Activated B cell treated with CpG ODN at 0.5 μM for 24 hours (primary cell): Measurements from ENCODE around the gene ZBTB16. TPM values are rescaled to one million over a fixed set of nuclear protein-coding genes. Genes with fewer than 3 reads are reported as not detected.

Source experiments
- ATAC-seq: fragments of 200-7000 bp; cut with Tn5 transposase; one replicate; pipeline ENCODE4 v1.10.0; 2021; ENCODE audit warnings: low read depth, mild to moderate bottlenecking, moderate library complexity
- CTCF ChIA-PET: fragments of 350-600 bp; sonication (Branson Sonifier 250); formaldehyde crosslinking; loops from one replicate; lab custom pipeline; 2021; ENCODE audit warnings: antibody characterized with exemption; lab: Charles Lee
- POLR2A ChIA-PET: fragments of 350-600 bp; sonication (Branson Sonifier 250); formaldehyde crosslinking; loops from one replicate; lab custom pipeline; 2021; ENCODE audit warnings: antibody characterized with exemption; lab: Charles Lee
- DNase-seq: peaks from one replicate; pipeline ENCODE4 v3.0.0; 2022
- H3K27ac Mint-ChIP-seq: one replicate; pipeline ENCODE4 v1.8.0; 2020; ENCODE audit warnings: mixed read lengths
- H3K27me3 Mint-ChIP-seq: one replicate; pipeline ENCODE4 v1.8.0; 2021; ENCODE audit warnings: mixed read lengths
- H3K36me3 Mint-ChIP-seq: one replicate; pipeline ENCODE4 v1.8.0; 2021; ENCODE audit warnings: low read depth, mixed read lengths
- H3K4me1 Mint-ChIP-seq: one replicate; pipeline ENCODE4 v1.8.0; 2021; ENCODE audit warnings: mixed read lengths
- H3K4me3 Mint-ChIP-seq: one replicate; pipeline ENCODE4 v1.8.0; 2020; ENCODE audit warnings: mild to moderate bottlenecking, mixed read lengths
- H3K9me3 Mint-ChIP-seq: one replicate; pipeline ENCODE4 v1.8.0; 2020; ENCODE audit warnings: mixed read lengths
- CTCF ChIP-seq: fragments of 200-600 bp; IDR thresholded peaks from one replicate; pipeline ENCODE4 v1.8.0; 2022; ENCODE audit warnings: antibody characterized with exemption, mild to moderate bottlenecking
- intact Hi-C: fragments of 100-400 bp; cut with micrococcal nuclease; formaldehyde crosslinking; loops from one replicate; pipeline ENCODE4 v1.15.1; 2024
- total RNA-seq: library from RNA; stranded (reverse); gene quantifications from 2 replicates; pipeline ENCODE4 v1.2.3, GENCODE V29; 2022

The ZBTB16 gene
- total RNA-seq, 1 donor from 2014 or later: 2.5 TPM

- peaks cover 10% of the 10 kb centered on the region for H3K27me3 Mint-ChIP-seq
- no peak overlapping the region for H3K4me3 Mint-ChIP-seq
- no peaks in the 10 kb centered on the region for H3K9me3 Mint-ChIP-seq
- H3K4me1 Mint-ChIP-seq: no peaks in the 10 kb centered on the region
- ATAC-seq: no peak
- intact Hi-C loops: no loop called here
- no peak for TF ChIP-seq CTCF
- no peak overlapping the region for H3K27ac Mint-ChIP-seq
- CTCF ChIA-PET: no interaction called here
- POLR2A ChIA-PET: no interaction called here
- DNase-seq: no peak
- H3K36me3 Mint-ChIP-seq: no peaks in the 10 kb centered on the region
Observed at GRCh38 chr11:114120606-114121005, 61.1 kb downstream of the ZBTB16 start.

DNA sequence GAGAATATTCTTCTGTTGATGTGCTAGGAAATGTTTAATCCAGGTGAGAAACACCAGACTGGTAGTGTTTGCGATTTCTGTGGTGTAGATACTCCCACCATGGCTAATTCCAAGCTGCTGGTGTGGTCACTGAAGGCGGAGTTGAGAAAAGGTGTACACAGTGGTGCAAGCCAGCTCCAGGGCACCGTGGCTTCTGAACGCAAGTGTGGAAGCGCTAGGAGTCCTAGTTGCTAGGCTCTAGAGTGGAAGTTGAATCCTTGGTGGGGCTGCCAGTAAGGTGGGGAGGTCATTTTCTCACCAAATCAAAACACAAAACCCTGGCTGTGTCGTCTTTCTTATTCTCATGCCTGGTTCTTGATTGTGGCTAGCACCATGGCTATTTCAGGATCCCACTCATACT lies 61.6 kb downstream of the ZBTB16 start:
- POLR2A ChIA-PET: no interaction called here
- H3K36me3 Mint-ChIP-seq: no peaks in the 10 kb centered on the region
- CTCF ChIA-PET: no interaction called here
- no peaks in the 10 kb centered on the region for H3K9me3 Mint-ChIP-seq
- intact Hi-C loops: no loop called here
- H3K4me3 Mint-ChIP-seq: no peak overlapping the region
- TF ChIP-seq CTCF: no peak
- ATAC-seq (no peak), DNase-seq (no peak)
- H3K27me3 Mint-ChIP-seq: peaks cover 10% of the 10 kb centered on the region
- H3K27ac Mint-ChIP-seq: no peak overlapping the region
- no peaks in the 10 kb centered on the region for H3K4me1 Mint-ChIP-seq

DNA sequence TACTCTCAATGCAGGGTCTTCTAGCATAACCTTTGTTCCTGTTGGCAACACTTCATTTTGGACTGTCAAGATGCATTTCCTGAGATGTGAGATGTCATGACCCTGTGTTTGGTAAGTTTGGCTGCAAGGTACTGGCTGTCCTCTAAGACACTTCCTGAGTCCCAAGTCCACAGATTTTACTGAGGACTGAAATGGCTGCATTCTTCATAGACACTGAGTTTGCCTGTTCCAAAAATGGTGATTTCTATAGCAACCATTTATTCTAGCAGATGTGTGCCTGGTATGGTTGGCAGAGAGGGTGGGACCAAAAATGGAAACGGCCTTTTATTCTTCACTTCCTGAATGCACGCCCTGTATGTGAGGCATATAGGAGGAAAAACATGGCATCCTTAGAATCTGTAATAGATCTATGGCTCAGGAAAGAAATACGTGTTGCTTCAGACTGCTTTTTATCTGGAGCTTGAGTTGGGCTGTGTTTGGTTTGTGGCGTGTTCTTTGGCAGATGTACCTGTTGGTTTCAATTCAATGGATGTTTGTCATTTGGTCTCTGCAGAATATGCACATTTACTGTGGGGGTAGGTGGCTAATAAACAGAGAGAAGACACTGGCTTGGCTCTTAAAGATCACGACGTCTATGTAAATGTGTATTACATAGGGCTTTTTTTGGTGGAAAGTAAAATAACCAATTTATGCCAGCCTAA lies 62.4 kb downstream of the ZBTB16 start:
- Mint-ChIP-seq H3K27ac (no peak overlapping the region), H3K27me3 (peaks cover 8% of the 10 kb centered on the region), H3K9me3 (no peaks in the 10 kb centered on the region), H3K4me3 (no peak overlapping the region), H3K36me3 (no peaks in the 10 kb centered on the region), H3K4me1 (no peaks in the 10 kb centered on the region)
- DNase-seq (no peak), ATAC-seq (no peak)
- intact Hi-C loops: no loop called here
- ChIA-PET POLR2A (no interaction called here), CTCF (no interaction called here)
- no peak for TF ChIP-seq CTCF

DNA sequence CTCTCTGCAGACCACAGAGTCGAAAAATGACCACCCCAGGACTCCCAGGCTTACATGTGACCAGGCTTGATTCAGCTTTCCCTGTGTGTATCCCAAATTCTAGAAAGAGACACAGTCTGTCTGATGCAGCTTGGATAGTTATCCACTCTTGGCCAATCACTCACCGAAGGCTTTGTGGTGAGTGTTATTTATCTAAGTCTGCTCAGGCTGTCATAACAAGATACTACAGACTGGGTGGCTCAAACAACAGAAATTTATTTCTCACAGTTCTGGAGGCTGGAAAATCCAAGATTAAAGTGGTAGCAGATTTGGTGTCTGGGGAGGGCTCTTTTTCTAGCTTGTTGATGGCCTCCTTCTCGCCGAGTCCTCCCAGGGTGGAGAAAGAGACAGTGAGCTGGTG lies 63.2 kb downstream of the ZBTB16 start:
- Mint-ChIP-seq H3K27ac (no peak overlapping the region), H3K4me3 (no peak overlapping the region), H3K36me3 (no peaks in the 10 kb centered on the region), H3K9me3 (no peaks in the 10 kb centered on the region), H3K4me1 (no peaks in the 10 kb centered on the region), H3K27me3 (peaks cover 8% of the 10 kb centered on the region)
- intact Hi-C loops: no loop called here
- DNase-seq: no peak
- no peak for TF ChIP-seq CTCF
- POLR2A ChIA-PET: no interaction called here
- ATAC-seq: no peak
- CTCF ChIA-PET: no interaction called here

GRCh38 chr11:114123692-114124330 lies 64.3 kb downstream of the ZBTB16 start:
- Mint-ChIP-seq H3K27me3 (peaks cover 13% of the 10 kb centered on the region), H3K36me3 (no peaks in the 10 kb centered on the region), H3K4me1 (no peaks in the 10 kb centered on the region), H3K4me3 (no peak overlapping the region), H3K9me3 (no peaks in the 10 kb centered on the region), H3K27ac (no peak overlapping the region)
- DNase-seq (no peak), ATAC-seq (no peak)
- POLR2A ChIA-PET: no interaction called here
- intact Hi-C loops: no loop called here
- CTCF ChIA-PET: no interaction called here
- no peak for TF ChIP-seq CTCF
